Measurements from ENCODE around the gene DCAF4. TPM values are rescaled to one million over a fixed set of nuclear protein-coding genes. Genes with fewer than 3 reads are reported as not detected.

The DCAF4 gene
- 18.9 TPM for total RNA-seq
- long read RNA-seq, transcript DCAF4-202 (14 exons, 2,024 nt) = major isoform, 6 of 33 reads
- long read RNA-seq, partial matches to known transcripts = 6 of 33 reads
- long read RNA-seq, other reads (novel, unspliced or antisense) = 19 of 33 reads

- DNase-seq (ENCODE audit: low spot score) = peak; percentile 95
These were observed at the start of gene DCAF4 for GRCh38 chr14:72926292-72927028. Gene DCAF4, plus strand, starts transcription at chr14:72926464. Its CDS starts 11,515 bp downstream, at chr14:72937979.

GRCh38 chr14:72876710-72877063, 49.6 kb upstream of the DCAF4 start:
- peak; percentile 45 for DNase-seq (ENCODE audit: low spot score)

- DNase-seq (ENCODE audit: low spot score) = peak; percentile 51
These were observed 47.5 kb upstream of the DCAF4 start for GRCh38 chr14:72878746-72879145.

- DNase-seq (ENCODE audit: low spot score) = peak; percentile 84
These were observed 46.8 kb upstream of the DCAF4 start for GRCh38 chr14:72879431-72879830.

GRCh38 chr14:72880164-72880563, 46.1 kb upstream of the DCAF4 start:
- no peak for DNase-seq (ENCODE audit: low spot score)

GRCh38 chr14:72880820-72881219, 45.4 kb upstream of the DCAF4 start:
- peak; percentile 5 for DNase-seq (ENCODE audit: low spot score)

GRCh38 chr14:72881543-72881942, 44.7 kb upstream of the DCAF4 start:
- peak; percentile 5 for DNase-seq (ENCODE audit: low spot score)

GRCh38 chr14:72882047-72882446, 44.2 kb upstream of the DCAF4 start:
- DNase-seq (ENCODE audit: low spot score) = no peak

- DNase-seq (ENCODE audit: low spot score) = no peak
These were observed 43.8 kb upstream of the DCAF4 start for GRCh38 chr14:72882463-72882862.

- DNase-seq (ENCODE audit: low spot score) = peak; percentile 53
These were observed 43.2 kb upstream of the DCAF4 start for GRCh38 chr14:72883109-72883508.

- peak; percentile 24 for DNase-seq (ENCODE audit: low spot score)
These were observed 42.3 kb upstream of the DCAF4 start for GRCh38 chr14:72883961-72884360.

- DNase-seq (ENCODE audit: low spot score) = peak; percentile 84
These were observed 41.9 kb upstream of the DCAF4 start for GRCh38 chr14:72884386-72884785.

GRCh38 chr14:72887514-72887913, 38.8 kb upstream of the DCAF4 start:
- peak; percentile 1 for DNase-seq (ENCODE audit: low spot score)

- no peak for DNase-seq (ENCODE audit: low spot score)
These were observed 38.1 kb upstream of the DCAF4 start for GRCh38 chr14:72888192-72888591.

GRCh38 chr14:72888636-72889201, 37.5 kb upstream of the DCAF4 start:
- peak; percentile 24 for DNase-seq (ENCODE audit: low spot score)

GRCh38 chr14:72889366-72889765, 36.9 kb upstream of the DCAF4 start:
- DNase-seq (ENCODE audit: low spot score) = no peak

- peak; percentile 35 for DNase-seq (ENCODE audit: low spot score)
These were observed 34.6 kb upstream of the DCAF4 start for GRCh38 chr14:72891666-72892102.

- peak; percentile 81 for DNase-seq (ENCODE audit: low spot score)
These were observed 34.0 kb upstream of the DCAF4 start for GRCh38 chr14:72892103-72892878.

- peak; percentile 87 for DNase-seq (ENCODE audit: low spot score)
These were observed 33.2 kb upstream of the DCAF4 start for GRCh38 chr14:72892879-72893635.

GRCh38 chr14:72893636-72894322, 32.5 kb upstream of the DCAF4 start, which contains the start of gene DPF3:
Gene DPF3, minus strand, starts transcription at chr14:72894101. Its CDS starts 13 bp downstream, at chr14:72894088.
- peak; percentile 97 for DNase-seq (ENCODE audit: low spot score)

GRCh38 chr14:72894323-72894622, 32.0 kb upstream of the DCAF4 start:
- no peak for DNase-seq (ENCODE audit: low spot score)

Measured in mesenteric fat pad (tissue), 1 donor.